Measurements from ENCODE around the gene DOK3.

The DOK3 gene, protein sequence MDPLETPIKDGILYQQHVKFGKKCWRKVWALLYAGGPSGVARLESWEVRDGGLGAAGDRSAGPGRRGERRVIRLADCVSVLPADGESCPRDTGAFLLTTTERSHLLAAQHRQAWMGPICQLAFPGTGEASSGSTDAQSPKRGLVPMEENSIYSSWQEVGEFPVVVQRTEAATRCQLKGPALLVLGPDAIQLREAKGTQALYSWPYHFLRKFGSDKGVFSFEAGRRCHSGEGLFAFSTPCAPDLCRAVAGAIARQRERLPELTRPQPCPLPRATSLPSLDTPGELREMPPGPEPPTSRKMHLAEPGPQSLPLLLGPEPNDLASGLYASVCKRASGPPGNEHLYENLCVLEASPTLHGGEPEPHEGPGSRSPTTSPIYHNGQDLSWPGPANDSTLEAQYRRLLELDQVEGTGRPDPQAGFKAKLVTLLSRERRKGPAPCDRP

DNA sequence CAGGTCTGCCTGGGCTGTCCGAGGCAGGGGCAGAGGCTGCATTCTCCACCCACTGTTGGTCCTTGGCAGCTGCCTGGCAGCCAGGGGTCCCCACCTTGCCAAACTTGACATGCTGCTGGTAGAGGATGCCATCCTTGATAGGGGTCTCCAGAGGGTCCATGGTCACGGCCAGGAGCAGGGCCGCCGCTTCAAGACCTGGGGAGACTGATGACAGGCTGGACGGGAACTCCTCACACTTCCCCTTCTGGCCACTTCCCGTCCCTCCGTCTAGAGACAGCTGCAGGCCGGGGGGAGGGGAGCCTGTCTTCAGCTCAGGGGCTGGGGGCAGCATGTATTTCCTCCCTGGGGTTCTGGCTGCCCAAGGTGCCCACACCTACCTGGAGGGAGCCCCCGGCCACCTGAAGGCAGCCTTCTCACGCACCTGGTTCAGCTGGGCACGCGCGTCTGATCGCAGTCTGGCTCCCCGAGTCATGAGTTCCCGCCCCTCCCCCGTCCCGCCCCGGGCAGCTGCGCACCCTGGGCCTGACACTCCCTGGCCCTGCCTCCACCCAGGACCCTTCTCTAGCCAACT, at the start of gene DOK3:
TSS of gene DOK3 (minus strand) at position 446 of the 571 bp plus-strand sequence. CDS start at position 160, 286 bp downstream.
- DNase-seq (ENCODE audit: low spot score): no peak

DNA sequence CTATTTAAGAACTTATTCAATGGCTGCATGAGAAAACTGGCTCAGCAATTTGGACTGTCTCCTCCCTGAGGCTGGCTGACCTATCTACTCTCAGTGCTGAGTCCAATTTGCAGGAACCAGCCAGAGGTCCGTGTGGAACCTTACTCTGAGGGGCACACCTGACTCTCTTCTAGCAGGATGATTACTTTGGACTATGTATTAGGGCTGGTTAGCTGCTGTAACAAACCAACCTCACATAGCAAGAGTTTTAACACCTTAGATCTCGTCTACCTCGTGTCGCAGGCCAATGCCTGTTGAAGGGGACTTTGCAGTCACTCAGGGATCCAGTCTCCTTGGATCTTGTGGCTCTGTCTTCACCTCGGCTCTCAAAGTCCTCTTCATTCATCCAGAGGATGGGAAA, 48.2 kb upstream of the DOK3 start:
- no peak for DNase-seq (ENCODE audit: low spot score)

DNA sequence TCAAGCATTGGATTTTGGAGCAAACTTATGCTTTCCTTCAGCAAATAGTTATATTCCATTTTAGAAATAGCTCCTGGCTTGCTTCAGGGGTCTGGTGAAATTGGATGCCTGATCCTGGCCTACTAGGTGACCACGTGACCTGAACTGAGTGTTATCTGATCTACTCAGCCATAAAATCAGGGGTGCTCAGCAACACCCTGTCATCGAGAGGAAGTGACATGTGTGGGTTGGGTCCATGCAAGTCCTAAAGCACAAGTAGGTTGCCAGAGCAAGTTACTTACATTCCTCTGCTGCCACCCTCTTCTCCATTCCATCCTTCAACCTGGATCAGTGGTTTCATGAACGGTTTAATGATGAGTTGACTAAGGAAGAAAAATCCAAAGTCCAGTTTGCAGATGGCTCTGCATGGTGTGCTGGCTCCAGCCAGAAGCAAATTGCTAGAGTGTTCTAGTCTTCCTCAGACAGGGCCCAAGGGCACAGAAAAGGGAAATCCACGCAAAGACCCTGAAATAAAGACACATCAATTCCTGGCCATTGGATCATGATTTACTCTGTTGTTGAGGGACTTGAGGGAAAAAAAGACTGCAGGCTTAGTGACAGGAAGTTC, 47.5 kb upstream of the DOK3 start:
- DNase-seq (ENCODE audit: low spot score): no peak

DNA sequence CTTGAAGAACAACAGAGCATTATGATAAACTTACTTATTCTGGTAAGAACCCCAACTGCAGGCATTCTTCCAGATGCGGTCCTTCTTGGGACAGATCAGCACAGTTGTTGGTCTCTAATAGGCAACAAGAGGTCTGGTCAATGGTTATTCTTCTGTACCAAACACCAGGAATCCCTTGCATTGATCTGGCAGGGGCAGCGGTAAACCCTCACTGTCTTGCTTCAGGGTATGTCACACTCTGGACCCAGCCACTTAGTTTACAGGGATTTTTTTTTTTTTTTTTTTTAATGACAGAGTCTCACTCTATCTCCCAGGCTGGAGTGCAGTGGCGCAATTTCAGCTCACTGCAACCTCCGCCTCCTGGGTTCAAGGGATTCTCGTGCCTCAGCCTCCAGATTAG, 46.0 kb upstream of the DOK3 start:
- no peak for DNase-seq (ENCODE audit: low spot score)

DNA sequence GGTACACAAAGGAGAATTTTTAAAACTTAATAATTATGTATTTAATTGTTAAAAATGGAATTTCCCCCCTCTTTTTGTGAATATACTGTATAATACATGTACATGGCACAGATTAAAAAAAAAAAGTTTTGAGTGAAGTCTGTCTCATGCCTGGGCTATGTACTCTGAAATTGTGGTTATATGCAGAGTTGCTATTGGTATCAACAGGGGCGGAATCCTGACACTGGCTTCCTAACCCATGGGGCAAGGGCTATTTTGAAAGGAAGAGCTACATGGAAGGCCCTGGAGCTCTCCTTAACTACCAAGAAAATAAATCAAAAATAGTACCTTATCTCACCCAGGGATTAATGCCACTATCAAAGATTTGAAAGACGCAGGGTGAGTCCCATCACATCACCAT, 45.6 kb upstream of the DOK3 start:
- no peak for DNase-seq (ENCODE audit: low spot score)

DNA sequence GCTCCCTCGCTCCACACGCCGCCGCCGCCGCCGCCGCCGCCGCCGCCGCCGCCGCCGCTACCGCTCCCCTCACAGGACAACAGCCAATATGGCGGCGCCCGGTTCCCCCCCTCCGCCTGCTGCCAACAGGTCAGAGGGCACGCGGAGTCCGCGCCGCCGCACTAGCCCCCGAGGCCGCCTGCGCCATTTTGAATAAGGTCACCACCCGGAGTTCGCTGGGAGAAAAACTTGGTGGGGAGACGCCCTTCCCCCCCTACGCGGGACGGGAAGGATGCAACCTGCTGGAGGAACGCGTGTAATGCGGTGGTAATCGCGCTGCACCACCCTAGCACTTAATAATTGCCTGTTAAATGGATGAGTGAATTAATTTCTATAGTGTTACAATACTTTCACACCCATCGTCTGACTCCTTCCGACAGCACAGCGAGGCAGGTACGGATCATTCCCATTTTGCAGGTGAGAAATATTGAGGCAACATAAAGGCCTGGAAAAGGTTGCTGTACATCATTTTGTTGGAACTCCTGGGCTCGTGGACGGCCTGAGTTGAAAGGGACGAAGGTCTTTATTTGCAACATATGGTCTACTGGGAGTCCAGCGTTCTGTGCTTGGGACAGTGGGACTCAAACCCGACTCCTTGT, 45.0 kb upstream of the DOK3 start, which contains the start of gene FAM193B:
TSS of gene FAM193B (minus strand) at position 90 of the 638 bp plus-strand sequence. CDS start 105 bp downstream, outside the sequence.
- DNase-seq (ENCODE audit: low spot score): peak; percentile 93

DNA sequence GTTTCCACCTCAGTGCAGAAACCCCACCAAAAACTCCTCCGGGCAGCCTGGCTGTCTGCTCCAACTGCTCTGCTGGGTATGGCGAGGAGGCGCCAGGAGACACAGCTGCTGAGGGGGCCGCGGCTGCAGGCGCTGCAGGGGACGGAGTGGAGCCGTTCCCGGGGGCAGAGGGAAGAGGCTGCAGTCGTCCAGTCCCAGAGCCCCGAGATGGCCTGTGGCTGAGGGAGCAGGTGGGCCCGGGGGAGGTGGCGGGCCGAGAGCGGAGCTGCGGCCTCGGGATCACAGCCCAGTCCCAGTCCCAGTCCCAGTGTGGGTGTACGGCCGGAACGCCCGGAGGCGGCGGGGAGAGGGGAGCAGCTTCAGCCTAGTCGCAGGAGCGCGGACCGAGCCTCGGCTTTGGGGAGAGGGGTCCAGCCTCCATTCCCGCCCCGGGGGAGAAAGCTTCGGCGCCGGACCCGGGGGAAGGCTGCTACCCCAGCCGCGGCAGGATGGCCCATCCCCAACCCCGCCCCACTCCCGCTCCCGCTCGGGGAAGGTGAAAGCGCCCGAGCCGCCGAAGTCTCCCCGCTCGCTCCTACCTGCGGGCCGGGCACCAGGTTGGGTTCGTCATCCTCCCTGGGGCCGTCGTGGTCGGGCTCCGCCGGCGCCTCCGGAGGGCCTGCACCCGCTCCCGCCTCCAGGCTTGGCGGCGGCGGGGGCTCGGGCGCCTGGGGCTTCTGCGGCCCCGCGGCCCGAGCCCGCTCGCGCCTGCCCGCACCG, 44.2 kb upstream of the DOK3 start:
- peak; percentile 31 for DNase-seq (ENCODE audit: low spot score)

DNA sequence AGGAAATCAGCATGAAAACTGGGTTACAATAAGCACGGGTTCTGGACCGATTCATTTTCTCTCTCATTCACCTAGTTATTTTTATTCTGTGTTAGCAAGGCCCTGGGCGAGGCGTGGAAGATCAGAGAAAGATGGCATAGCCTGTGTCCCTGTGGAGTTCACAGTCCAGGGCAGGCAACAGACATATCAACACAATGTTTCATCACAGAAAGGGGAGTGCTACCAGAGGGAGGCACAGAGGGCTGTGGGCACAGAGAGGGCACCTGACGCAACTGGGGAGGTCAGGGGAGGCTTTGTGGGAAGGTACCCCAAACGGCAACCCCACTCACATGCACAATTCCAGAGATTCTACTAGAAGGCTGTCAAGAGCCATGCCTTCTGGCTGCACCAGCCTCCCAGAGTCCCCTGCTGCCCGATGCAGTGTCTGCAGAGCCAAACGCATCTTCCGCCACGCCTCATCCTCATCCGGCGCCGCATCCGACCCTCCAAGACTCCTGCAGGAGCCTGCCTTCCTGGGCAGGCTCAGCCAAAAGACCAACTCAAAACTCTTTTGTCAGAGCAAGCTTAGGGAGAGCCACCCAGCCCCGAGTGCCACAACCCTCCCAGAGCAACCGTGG, 43.3 kb upstream of the DOK3 start:
- no peak for DNase-seq (ENCODE audit: low spot score)

DNA sequence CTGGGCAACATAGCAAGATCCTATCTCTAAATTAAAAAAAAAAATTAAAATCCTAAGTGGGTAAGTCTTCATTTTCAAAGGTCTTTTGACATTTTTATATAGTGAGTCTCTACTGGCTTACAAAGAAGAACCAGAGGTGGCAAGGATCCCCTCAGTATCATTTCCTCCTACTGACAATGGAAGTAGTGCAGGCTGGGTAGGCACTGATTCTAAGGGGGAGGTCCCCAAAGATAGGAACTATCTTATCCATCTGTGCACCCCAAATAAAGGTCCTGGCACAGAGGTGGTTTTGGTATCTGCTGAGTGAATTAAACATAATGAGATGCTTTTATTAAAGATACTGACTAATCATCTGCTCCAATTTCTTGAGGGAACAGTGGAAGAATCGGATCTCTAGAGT, 40.5 kb upstream of the DOK3 start:
- no peak for DNase-seq (ENCODE audit: low spot score)

DNA sequence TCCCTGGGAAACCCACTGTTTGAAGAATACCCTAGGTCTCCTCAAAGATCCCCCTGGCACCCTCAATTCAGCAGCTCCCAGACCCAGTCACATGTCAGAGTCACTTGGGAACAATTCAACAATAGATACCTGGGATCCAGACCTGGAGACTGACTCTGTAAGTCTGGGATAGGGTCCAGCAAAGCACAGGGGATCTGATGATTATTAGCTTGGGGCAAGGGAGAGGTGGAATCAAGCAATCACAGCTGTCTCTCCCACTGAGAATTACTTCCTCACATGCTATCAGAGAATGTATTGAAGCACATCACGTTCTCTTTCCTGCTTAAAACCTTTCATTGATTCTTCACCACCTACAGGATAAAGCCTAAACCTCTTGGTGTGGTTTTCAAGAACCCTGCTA, 38.9 kb upstream of the DOK3 start:
- DNase-seq (ENCODE audit: low spot score): no peak

DNA sequence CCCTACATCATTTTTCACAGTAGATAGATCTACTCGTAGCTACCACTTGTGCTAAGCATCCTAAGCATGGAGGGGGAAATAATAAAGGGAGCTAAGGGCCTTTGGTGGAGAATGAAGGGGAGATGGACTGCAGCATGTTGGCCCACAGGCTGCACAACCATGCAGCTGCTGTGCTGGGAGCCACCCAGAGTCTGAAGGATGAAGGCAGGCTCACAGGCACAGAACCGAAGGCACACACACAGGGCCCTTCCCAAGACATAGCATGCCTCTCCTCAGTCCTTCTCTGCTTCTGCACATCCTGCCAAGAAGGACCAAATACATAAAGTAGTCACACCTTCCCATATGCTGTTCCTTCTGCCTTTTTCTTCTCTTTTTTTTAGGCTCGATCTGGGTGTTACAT, 38.1 kb upstream of the DOK3 start:
- no peak for DNase-seq (ENCODE audit: low spot score)

DNA sequence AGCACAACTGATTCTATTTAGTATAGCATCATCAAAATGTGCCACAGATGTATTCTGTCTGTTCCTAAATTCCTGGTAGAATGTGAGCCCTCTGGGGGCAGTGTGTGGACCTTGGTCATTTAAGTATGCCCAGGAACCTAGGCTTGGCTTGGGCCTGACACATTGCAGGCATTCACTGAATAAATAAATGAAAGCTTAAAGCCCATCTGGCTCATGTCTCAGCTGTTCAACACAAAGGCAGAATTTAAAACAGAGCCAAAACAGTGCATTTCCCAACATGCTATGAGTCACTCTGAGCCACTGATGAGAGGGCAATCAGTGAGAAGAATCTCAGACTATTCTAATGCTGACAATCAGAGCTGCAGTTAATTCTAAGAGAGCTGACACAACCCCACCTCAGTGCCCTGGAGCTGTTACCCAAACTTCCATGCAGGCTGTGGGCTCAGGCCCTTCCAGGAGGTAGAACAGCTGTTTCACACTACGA, 36.7 kb upstream of the DOK3 start:
- DNase-seq (ENCODE audit: low spot score): peak; percentile 87

DNA sequence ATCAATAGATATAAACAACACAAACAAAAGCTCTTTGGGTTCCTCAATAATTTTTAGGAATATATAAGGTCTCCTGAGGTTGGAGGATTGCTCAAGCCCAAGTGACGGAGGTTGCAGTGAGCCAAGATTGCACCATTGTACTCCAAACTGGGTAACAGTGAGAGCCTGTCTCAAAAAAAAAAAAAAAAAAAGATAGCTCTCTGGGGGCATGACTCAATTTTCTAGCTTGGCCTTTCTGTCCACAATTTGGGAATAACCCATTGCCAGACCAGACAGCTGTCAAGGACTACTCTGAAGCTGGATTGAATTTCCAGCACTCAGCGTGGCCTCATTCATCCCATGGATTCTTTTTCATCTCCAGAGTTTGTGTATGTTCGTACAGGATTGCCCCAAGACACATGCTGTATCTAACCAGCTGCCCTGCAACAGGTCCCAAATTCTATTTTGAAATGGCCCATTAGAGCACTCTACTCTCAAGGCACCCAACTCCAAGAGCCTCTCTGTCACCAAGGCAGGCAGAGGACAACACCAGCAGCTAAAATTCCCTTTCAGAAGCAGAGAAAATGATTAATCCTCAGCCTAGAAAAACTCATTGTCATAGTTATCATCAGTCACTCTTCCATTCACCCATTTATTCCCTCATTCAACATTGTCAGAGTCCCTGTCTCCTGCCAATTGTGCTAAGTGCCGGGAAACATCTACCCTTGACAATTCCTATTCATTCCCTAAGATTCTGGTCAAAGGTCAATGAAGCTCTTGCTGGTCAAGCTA, 36.0 kb upstream of the DOK3 start:
- DNase-seq (ENCODE audit: low spot score): no peak

DNA sequence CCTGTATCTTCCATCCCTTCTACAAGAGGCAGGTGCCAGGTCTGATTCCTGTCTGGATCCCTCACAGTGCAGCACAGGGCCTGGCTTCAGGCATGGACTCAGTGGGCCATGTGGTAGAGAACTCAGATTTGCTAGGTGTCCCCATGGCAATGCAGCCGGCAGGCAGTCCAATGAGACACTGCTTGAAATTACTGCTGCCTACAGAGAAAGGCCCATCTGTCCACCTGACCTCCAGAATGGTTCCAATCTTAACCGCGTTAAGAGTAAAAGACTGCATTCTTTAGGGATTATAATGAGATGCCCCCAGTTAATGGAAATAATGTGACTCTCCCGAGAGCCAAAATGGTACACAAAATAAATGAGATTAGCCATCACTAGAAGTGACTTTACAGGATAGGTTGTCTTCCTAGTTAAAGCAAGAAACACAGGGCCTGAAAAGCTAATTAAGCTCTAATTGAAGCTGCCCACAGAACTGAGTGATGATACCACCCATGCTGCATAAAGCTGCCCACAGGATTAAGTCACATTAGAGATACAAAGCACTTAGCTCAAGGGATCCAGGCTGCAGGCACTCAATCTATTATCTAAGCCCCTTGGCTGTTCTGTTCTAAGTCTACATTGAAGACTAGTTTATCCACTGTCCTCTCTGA, 33.3 kb upstream of the DOK3 start:
- no peak for DNase-seq (ENCODE audit: low spot score)

DNA sequence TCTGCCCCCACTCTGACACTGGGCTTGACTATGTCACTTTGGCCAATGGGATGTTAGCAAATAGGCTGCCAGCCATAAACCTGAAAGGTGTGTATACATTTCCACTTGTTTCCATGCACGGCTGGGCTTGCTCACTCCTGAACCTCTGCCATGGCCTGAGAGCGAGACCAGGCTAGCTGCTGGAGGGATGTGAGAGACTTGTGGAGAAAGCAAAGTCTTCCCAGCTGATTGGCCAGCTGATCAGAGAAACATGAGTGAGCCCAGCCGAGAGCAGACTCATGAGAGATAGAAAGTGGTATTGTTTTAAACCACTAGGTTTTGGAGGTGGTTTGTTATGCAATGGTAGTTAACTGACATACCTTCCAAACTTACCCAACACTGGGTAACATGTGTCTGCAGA, 30.8 kb upstream of the DOK3 start:
- DNase-seq (ENCODE audit: low spot score): no peak

DNA sequence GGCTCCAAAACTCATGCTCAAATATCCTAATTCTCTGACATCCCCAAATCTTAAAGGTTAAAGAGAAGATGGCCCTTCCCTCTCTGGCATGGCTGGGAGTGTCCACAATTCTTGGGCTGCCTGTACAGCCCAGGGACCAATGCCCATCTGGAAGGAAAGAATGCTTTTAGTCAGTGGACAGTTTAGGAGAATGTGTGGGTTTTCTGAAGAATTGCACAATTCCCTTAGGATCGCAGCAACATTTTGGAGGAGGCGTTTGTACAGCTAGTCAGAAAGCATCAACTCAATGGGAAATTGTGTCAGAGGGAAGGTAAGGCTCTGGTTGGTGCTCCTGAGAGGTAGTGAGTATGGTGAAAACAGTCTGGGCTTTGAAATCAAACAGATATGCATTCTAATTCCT, 29.8 kb upstream of the DOK3 start:
- no peak for DNase-seq (ENCODE audit: low spot score)

DNA sequence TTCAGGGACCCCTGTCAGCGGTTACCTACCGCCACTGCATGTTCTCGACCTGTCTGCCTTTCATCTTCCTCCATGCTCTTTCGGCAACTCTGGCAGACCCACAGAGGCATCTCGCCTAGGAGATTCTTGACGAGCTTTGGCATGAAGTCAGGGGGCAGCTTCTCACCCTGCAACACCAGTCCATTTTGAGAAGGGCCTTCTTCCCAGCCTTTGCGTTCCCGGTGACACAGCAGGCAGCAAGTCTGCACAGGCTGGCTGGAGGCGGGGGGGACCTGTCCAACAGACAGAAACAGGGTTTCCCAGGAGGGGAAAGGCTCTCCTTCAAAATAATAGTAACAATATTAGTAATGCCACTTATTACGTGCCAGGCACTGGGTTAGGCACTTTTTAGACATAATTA, 29.2 kb upstream of the DOK3 start:
- no peak for DNase-seq (ENCODE audit: low spot score)

DNA sequence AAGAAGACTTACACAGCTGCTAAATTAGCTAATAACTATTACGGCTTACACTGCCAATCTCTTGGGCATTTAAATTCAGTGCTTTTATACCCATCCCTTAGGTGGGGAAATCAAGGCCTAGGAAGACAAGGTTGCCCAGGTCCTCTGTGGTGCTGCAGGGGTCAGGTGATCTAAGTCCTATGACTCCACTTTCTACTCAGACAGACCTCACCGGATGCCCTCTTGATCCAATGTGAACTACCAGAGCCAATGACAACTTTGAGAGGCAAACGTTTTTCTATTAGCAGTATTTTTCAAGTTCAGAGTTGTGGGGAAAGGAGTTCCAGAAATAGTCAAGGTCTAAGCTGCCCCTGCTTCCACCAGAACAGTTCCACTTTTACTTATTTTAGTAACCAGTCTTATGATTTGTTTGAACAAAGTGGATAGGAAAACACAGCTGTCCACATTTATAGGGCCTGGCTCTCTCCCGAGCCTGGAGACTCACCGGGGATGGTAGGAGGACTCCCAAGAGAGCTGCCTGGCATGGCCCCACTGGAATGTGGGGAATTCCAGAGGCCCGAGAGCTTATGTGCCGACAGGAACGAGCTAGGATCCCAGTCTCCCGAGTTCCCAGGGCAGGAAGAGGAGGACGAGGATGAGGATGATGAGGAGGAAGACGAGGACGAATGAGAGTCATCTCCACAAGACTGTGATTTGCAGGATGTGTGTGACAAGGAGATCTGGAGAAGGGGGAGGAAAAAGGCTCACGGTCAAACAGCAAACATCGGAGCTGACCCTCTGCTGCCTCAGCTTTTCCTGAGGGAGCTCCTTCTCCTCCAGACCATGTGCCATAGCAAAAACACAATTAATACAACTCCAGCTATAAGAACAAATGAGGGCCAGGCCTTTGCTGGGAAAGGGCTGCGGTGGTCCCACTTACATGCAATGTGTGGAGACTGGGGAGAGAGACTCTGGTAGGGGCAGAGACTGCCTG, 28.0 kb upstream of the DOK3 start:
- DNase-seq (ENCODE audit: low spot score): peak; percentile 87

DNA sequence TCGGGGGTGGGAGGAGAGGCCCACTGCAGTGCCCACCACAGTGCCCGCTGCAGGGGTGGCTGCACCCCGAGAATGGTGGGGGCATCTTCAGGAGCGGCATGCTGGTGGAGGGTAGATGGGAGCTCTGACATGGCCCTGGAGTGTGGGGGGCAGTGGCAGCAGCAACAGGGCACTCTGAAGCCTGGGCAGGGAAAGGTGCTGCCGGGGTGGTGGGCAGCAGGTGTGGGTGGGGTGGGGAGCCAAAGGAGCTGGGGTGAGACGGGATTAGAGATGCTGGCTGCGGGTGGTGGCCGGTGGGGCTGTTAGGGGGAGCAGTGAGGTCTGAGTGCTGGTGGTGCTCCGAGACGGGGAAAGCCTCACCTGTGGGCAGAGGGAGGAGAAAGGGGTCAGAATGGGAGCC, 26.8 kb upstream of the DOK3 start:
- DNase-seq (ENCODE audit: low spot score): no peak
